Gastroesophageal sphincter (tissue), 3 donors: ENCODE data around the gene PLA2R1.

Source experiments
- POLR2A ChIP-seq, 2 donors: fragments of 450-650 bp; IDR thresholded peaks; one replicate each; pipeline ENCODE4 v1.6.1; 2017; ENCODE audit warnings: antibody characterized with exemption in 2 of 2, mild to moderate bottlenecking in 2 of 2, moderate library complexity in 1 of 2
- TF ChIP-seq, protein P1 (sequence below), 4 experiments: fragments of 200-600 bp in 2 of 4; fragments of 450-650 bp in 2 of 4; sonication (generic) in 1 of 4; IDR thresholded peaks; one replicate each; pipeline ENCODE4 v1.5.1; 2017 to 2019; ENCODE audit warnings: antibody characterized with exemption in 4 of 4, mild to moderate bottlenecking in 2 of 4, moderate library complexity in 2 of 4

DNA sequence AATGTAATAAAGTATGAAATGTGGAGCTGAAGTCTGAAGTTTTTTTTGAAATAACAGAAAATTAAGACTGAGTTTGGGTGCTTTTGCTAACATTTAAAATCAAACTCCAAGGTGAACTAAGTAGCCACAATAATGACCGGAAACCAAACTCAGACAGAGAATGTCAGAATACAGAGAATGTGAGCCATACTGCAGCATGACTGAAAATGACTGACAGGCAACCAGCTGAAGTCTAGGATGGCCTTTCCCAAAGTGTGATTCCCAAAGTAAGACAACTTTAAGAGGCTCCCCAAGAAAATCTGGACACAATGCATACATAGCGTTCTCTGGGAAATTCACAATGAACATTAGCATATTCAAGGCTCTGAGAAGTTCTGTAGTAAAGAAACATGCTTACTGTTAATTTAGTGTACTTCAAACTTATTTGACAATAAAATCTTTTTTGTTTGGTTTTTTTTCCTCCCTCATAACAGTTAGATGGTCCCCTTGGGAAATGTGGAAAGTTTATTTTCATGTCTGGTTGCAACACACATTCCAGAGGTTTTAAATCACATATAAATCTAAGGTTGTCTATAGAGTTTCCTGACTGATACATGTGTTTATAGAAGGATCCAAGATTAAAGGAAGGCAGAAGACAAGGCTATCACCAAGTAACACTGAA lies 28.6 kb downstream of the PLA2R1 start:
- TF ChIP-seq, protein P1, sequence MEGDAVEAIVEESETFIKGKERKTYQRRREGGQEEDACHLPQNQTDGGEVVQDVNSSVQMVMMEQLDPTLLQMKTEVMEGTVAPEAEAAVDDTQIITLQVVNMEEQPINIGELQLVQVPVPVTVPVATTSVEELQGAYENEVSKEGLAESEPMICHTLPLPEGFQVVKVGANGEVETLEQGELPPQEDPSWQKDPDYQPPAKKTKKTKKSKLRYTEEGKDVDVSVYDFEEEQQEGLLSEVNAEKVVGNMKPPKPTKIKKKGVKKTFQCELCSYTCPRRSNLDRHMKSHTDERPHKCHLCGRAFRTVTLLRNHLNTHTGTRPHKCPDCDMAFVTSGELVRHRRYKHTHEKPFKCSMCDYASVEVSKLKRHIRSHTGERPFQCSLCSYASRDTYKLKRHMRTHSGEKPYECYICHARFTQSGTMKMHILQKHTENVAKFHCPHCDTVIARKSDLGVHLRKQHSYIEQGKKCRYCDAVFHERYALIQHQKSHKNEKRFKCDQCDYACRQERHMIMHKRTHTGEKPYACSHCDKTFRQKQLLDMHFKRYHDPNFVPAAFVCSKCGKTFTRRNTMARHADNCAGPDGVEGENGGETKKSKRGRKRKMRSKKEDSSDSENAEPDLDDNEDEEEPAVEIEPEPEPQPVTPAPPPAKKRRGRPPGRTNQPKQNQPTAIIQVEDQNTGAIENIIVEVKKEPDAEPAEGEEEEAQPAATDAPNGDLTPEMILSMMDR (IDR thresholded peaks at IDR 0.05), result no peak
- no peak for TF ChIP-seq POLR2A (IDR thresholded peaks at IDR 0.05)
